Keratinocyte (primary cell): ENCODE measurements around the gene PYDC2. TPM values are rescaled to one million over a fixed set of nuclear protein-coding genes. Genes with fewer than 3 reads are reported as not detected.

Experiments used
- DNase-seq: peaks from one replicate; pipeline ENCODE4 v3.0.0-alpha.2; 2011; ENCODE audit warnings: low read depth, missing footprints, low spot score
- FAIRE-seq: peaks from 2 replicates; lab custom pipeline; 2011; peaks lifted over from hg19 to GRCh38; lab: Jason Lieb, UNC
- H2AFZ ChIP-seq: 2 replicates; pipeline ENCODE4 v1.6.0; 2012; ENCODE audit warnings: low read length, control low read depth, inconsistent platforms; ENCODE audit not compliant: control insufficient read depth
- H3K27ac ChIP-seq: 2 replicates; pipeline ENCODE4 v1.5.1; 2011; ENCODE audit warnings: low read length; ENCODE audit not compliant: control insufficient read depth, insufficient read depth
- H3K27me3 ChIP-seq: 3 replicates; pipeline ENCODE4 v1.6.0; 2011; ENCODE audit warnings: low read length; ENCODE audit not compliant: control insufficient read depth, insufficient read depth; ENCODE audit errors: extremely low read depth
- H3K36me3 ChIP-seq, 2 experiments: 2 replicates in 1 of 2; 3 replicates in 1 of 2; pipeline ENCODE4 v1.5.1; 2011; ENCODE audit warnings: low read length in 2 of 2, mild to moderate bottlenecking in 1 of 2; ENCODE audit not compliant: control insufficient read depth in 2 of 2, insufficient read depth in 2 of 2; ENCODE audit errors: extremely low read depth in 1 of 2
- H3K4me1 ChIP-seq: 3 replicates; pipeline ENCODE4 v1.5.1; 2011; ENCODE audit warnings: low read length; ENCODE audit not compliant: control insufficient read depth, insufficient read depth; ENCODE audit errors: extremely low read depth
- H3K4me2 ChIP-seq: 3 replicates; pipeline ENCODE4 v1.6.0; 2011; ENCODE audit warnings: low read depth, low read length; ENCODE audit not compliant: control insufficient read depth, insufficient read depth; ENCODE audit errors: extremely low read depth
- H3K4me3 ChIP-seq, 3 experiments: fragments of 200-600 bp in 1 of 3; sonication (generic) in 1 of 3; 2 replicates in 2 of 3; 3 replicates in 1 of 3; pipeline ENCODE4 v1.5.1; 2011 to 2016; ENCODE audit warnings: low read length in 3 of 3, mild to moderate bottlenecking in 3 of 3, control low read depth in 2 of 3, inconsistent platforms in 1 of 3, low read depth in 1 of 3, mixed read lengths in 1 of 3, mixed run types in 1 of 3, moderate library complexity in 1 of 3; ENCODE audit not compliant: control insufficient read depth in 2 of 3, insufficient read depth in 2 of 3; ENCODE audit errors: extremely low read depth in 1 of 3
- H3K79me2 ChIP-seq: 2 replicates; pipeline ENCODE4 v1.6.0; 2012; ENCODE audit warnings: low read length; ENCODE audit not compliant: control insufficient read depth, insufficient read depth
- H3K9ac ChIP-seq: 3 replicates; pipeline ENCODE4 v1.6.0; 2011; ENCODE audit warnings: low read length; ENCODE audit not compliant: control insufficient read depth, insufficient read depth; ENCODE audit errors: extremely low read depth
- H3K9me1 ChIP-seq: 3 replicates; pipeline ENCODE4 v1.6.0; 2011; ENCODE audit warnings: low read length; ENCODE audit not compliant: control insufficient read depth, insufficient read depth; ENCODE audit errors: extremely low read depth
- H3K9me3 ChIP-seq: 2 replicates; pipeline ENCODE4 v1.5.1; 2012; ENCODE audit warnings: low read depth, low read length; ENCODE audit not compliant: control insufficient read depth
- H4K20me1 ChIP-seq: 3 replicates; pipeline ENCODE4 v1.6.0; 2011; ENCODE audit warnings: low read length; ENCODE audit not compliant: control insufficient read depth, insufficient read depth; ENCODE audit errors: extremely low read depth
- CTCF ChIP-seq, 3 experiments: IDR thresholded peaks in 1 of 3; conservative IDR thresholded peaks in 1 of 3; optimal IDR thresholded peaks in 1 of 3; 2 replicates in 2 of 3; 3 replicates in 1 of 3; pipeline versions ENCODE3 to v1.5.1; 2011; ENCODE audit warnings: low read length in 3 of 3, mild to moderate bottlenecking in 3 of 3, moderate library complexity in 2 of 3, control low read depth in 1 of 3, inconsistent platforms in 1 of 3; ENCODE audit not compliant: insufficient read depth in 2 of 3; ENCODE audit errors: extremely low read depth in 1 of 3
- EZH2 ChIP-seq: IDR thresholded peaks from one replicate; pipeline ENCODE4 v1.6.1; 2012; ENCODE audit warnings: inconsistent platforms, mild to moderate bottlenecking, low read length, moderate library complexity
- dilution Hi-C: fragments of 300-500 bp; cut with MboI; formaldehyde crosslinking; loops from one replicate; pipeline ENCODE4 v1.7.0; 2020; ENCODE audit warnings: low sequenced_read_pairs; ENCODE audit not compliant: extremely low pct_ligation_motif_present
- polyA plus RNA-seq, 5 experiments: library from polyadenylated mRNA; depleted of rRNA in 3 of 5; stranded (reverse) in 3 of 5; stranded (forward) in 1 of 5; unstranded in 1 of 5; fragments of >200 nt; gene quantifications; 1 replicate in 1 of 5; 2 replicates in 3 of 5; 3 replicates in 1 of 5; pipeline versions ENCODE4 v1.2.1 to v1.2.3, GENCODE V29; 2011 to 2012; ENCODE audit warnings: missing spikeins in 2 of 5, low read depth in 1 of 5, low replicate concordance in 1 of 5
- small RNA-seq, 3 experiments: library from RNA; depleted of rRNA; stranded (forward); fragments of <200 nt; gene quantifications; one replicate each; pipeline ENCODE3, GENCODE V24; 2012; ENCODE audit warnings: low read depth in 3 of 3, low replicate concordance in 1 of 3; ENCODE audit not compliant: insufficient read length in 3 of 3

PYDC2 gene
- polyA plus RNA-seq, 1 donor (not counting 4 experiments of a cell fraction or from before 2014, with no cell fraction given): not detected

GRCh38 chr3:191509078-191509477 is 48.1 kb downstream of the PYDC2 start:
- TF ChIP-seq CTCF (optimal IDR thresholded peaks at IDR 0.05 in 1 of 3, IDR thresholded peaks at IDR 0.05 in 1 of 3, conservative IDR thresholded peaks at IDR 0.05 in 1 of 3; ENCODE audit: extremely low read depth in 1 of 3, insufficient read depth in 2 of 3, low read length in 3 of 3) (no peak), EZH2 (no peak)
- Histone ChIP-seq H2AFZ (no peak overlapping the region), H3K4me2 (no peak overlapping the region), H3K9me1 (no peaks in the 10 kb centered on the region), H3K9ac (no peak overlapping the region), H3K27ac (no peak overlapping the region), H4K20me1 (no peaks in the 10 kb centered on the region), H3K9me3 (no peaks in the 10 kb centered on the region), H3K36me3 (no peaks in the 10 kb centered on the region), H3K4me3 (no peak overlapping the region), H3K79me2 (no peaks in the 10 kb centered on the region), H3K4me1 (no peaks in the 10 kb centered on the region), H3K27me3 (no peaks in the 10 kb centered on the region)
- DNase-seq (no peak), FAIRE-seq (no peak)
- dilution Hi-C loops: no loop called here

Small RNA genes within 50 kb of the gene (small RNA-seq; reads per million reads assigned to genes)
- 0 to 0.33 (median 0) reads per million in 3 experiments for gene PYDC2

Other genes with a start within 250 kb of the PYDC2 start
- gene CCDC50, start 131.8 kb upstream of the PYDC2 start, polyA plus RNA-seq: 41.1 to 54.8 TPM (median 43.7 TPM) in 3 replicates
- not detected in 3 replicates for gene UTS2B, start 130.6 kb upstream of the PYDC2 start, polyA plus RNA-seq